ENCODE data around the gene TRAPPC14.

The TRAPPC14 gene

GRCh38 chr7:100119072-100119969 is 39.2 kb downstream of the TRAPPC14 start, which contains the start of the genes CNPY4 and TAF6 (continued):
- TF ChIP-seq ZNF580 (tag by site-specific recombination; IDR thresholded peaks at IDR 0.05) (peak; percentile 42), ZNF658 (tag by site-specific recombination; IDR thresholded peaks at IDR 0.05) (no peak), ZNF585B (tag by site-specific recombination; IDR thresholded peaks at IDR 0.05) (no peak), ZBTB20 (tag by site-specific recombination; IDR thresholded peaks at IDR 0.05) (peak; percentile 82), ZNF391 (tag by site-specific recombination; IDR thresholded peaks at IDR 0.05; ENCODE audit: borderline replicate concordance, low read depth) (peak; percentile 69; the same call in 1 of the 2 replicates), IKZF3 (tag by site-specific recombination; IDR thresholded peaks at IDR 0.05) (no peak), SP2 (tag by site-specific recombination; IDR thresholded peaks at IDR 0.05) (peak; percentile 63), ZNF394 (tag by site-specific recombination; IDR thresholded peaks at IDR 0.05; ENCODE audit: borderline replicate concordance) (peak; percentile 61), MEIS1 (CRISPR knock-in tag; IDR thresholded peaks at IDR 0.05; ENCODE audit: borderline replicate concordance) (no peak), ZNF292 (tag by site-specific recombination; IDR thresholded peaks at IDR 0.05; ENCODE audit: borderline replicate concordance, low read depth) (no peak), ZSCAN23 (tag by site-specific recombination; IDR thresholded peaks at IDR 0.05) (no peak), ZNF621 (tag by site-specific recombination; IDR thresholded peaks at IDR 0.05) (no peak), GLI2 (tag by site-specific recombination; IDR thresholded peaks at IDR 0.05; ENCODE audit: borderline replicate concordance, low read depth) (no peak), ZNF211 (tag by site-specific recombination; IDR thresholded peaks at IDR 0.05; ENCODE audit: low read depth) (no peak), KLF9 (tag by site-specific recombination; IDR thresholded peaks at IDR 0.05; ENCODE audit: low read depth) (peak; percentile 93), ZNF426 (tag by site-specific recombination; IDR thresholded peaks at IDR 0.05) (no peak), ZNF560 (tag by site-specific recombination; IDR thresholded peaks at IDR 0.05; ENCODE audit: borderline replicate concordance) (no peak), BCL11A (tag by site-specific recombination; IDR thresholded peaks at IDR 0.05; ENCODE audit: low read depth) (no peak), REPIN1 (tag by site-specific recombination; IDR thresholded peaks at IDR 0.05; ENCODE audit: low read depth) (no peak), ATF2 (tag by site-specific recombination; IDR thresholded peaks at IDR 0.05; ENCODE audit: low read depth) (no peak), ZNF175 (tag by site-specific recombination; IDR thresholded peaks at IDR 0.05) (no peak), ZNF660 (tag by site-specific recombination; IDR thresholded peaks at IDR 0.05) (peak; percentile 82)
- TF ChIP-seq, protein P1, sequence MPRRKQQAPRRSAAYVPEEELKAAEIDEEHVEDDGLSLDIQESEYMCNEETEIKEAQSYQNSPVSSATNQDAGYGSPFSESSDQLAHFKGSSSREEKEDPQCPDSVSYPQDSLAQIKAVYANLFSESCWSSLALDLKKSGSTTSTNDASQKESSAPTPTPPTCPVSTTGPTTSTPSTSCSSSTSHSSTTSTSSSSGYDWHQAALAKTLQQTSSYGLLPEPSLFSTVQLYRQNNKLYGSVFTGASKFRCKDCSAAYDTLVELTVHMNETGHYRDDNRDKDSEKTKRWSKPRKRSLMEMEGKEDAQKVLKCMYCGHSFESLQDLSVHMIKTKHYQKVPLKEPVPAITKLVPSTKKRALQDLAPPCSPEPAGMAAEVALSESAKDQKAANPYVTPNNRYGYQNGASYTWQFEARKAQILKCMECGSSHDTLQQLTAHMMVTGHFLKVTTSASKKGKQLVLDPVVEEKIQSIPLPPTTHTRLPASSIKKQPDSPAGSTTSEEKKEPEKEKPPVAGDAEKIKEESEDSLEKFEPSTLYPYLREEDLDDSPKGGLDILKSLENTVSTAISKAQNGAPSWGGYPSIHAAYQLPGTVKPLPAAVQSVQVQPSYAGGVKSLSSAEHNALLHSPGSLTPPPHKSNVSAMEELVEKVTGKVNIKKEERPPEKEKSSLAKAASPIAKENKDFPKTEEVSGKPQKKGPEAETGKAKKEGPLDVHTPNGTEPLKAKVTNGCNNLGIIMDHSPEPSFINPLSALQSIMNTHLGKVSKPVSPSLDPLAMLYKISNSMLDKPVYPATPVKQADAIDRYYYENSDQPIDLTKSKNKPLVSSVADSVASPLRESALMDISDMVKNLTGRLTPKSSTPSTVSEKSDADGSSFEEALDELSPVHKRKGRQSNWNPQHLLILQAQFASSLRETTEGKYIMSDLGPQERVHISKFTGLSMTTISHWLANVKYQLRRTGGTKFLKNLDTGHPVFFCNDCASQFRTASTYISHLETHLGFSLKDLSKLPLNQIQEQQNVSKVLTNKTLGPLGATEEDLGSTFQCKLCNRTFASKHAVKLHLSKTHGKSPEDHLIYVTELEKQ (tag by site-specific recombination; IDR thresholded peaks at IDR 0.05; ENCODE audit: borderline replicate concordance): no peak
- TF ChIP-seq, protein P2, sequence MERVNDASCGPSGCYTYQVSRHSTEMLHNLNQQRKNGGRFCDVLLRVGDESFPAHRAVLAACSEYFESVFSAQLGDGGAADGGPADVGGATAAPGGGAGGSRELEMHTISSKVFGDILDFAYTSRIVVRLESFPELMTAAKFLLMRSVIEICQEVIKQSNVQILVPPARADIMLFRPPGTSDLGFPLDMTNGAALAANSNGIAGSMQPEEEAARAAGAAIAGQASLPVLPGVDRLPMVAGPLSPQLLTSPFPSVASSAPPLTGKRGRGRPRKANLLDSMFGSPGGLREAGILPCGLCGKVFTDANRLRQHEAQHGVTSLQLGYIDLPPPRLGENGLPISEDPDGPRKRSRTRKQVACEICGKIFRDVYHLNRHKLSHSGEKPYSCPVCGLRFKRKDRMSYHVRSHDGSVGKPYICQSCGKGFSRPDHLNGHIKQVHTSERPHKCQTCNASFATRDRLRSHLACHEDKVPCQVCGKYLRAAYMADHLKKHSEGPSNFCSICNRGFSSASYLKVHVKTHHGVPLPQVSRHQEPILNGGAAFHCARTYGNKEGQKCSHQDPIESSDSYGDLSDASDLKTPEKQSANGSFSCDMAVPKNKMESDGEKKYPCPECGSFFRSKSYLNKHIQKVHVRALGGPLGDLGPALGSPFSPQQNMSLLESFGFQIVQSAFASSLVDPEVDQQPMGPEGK (tag by site-specific recombination; IDR thresholded peaks at IDR 0.05): peak; percentile 15; the same call in 1 of the 2 replicates
- TF ChIP-seq, protein P3, sequence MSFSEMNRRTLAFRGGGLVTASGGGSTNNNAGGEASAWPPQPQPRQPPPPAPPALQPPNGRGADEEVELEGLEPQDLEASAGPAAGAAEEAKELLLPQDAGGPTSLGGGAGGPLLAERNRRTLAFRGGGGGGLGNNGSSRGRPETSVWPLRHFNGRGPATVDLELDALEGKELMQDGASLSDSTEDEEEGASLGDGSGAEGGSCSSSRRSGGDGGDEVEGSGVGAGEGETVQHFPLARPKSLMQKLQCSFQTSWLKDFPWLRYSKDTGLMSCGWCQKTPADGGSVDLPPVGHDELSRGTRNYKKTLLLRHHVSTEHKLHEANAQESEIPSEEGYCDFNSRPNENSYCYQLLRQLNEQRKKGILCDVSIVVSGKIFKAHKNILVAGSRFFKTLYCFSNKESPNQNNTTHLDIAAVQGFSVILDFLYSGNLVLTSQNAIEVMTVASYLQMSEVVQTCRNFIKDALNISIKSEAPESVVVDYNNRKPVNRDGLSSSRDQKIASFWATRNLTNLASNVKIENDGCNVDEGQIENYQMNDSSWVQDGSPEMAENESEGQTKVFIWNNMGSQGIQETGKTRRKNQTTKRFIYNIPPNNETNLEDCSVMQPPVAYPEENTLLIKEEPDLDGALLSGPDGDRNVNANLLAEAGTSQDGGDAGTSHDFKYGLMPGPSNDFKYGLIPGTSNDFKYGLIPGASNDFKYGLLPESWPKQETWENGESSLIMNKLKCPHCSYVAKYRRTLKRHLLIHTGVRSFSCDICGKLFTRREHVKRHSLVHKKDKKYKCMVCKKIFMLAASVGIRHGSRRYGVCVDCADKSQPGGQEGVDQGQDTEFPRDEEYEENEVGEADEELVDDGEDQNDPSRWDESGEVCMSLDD (tag by site-specific recombination; IDR thresholded peaks at IDR 0.05): peak; percentile 87
- TF ChIP-seq, protein P4, sequence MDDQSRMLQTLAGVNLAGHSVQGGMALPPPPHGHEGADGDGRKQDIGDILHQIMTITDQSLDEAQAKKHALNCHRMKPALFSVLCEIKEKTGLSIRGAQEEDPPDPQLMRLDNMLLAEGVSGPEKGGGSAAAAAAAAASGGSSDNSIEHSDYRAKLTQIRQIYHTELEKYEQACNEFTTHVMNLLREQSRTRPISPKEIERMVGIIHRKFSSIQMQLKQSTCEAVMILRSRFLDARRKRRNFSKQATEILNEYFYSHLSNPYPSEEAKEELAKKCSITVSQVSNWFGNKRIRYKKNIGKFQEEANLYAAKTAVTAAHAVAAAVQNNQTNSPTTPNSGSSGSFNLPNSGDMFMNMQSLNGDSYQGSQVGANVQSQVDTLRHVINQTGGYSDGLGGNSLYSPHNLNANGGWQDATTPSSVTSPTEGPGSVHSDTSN (CRISPR knock-in tag; IDR thresholded peaks at IDR 0.05): no peak

All from HEK293 (cell line).